Testis (tissue), 3 donors: ENCODE data around the gene LCN15. TPM values are rescaled to one million over a fixed set of nuclear protein-coding genes. Genes with fewer than 3 reads are reported as not detected.
"Not testable (repeated sequence)": the region's sequence is repeated elsewhere in the genome, so short reads cannot be mapped to it uniquely, and the experiment has no call there.

Experiments used
- DNase-seq: peaks from one replicate; pipeline ENCODE4 v3.0.0-alpha.2; 2019
- H3K27ac ChIP-seq, 2 donors: fragments of 200-600 bp; sonication (generic); one replicate each; pipeline ENCODE4 v1.5.1; 2019
- H3K27me3 ChIP-seq: fragments of 200-600 bp; sonication (generic); one replicate; pipeline ENCODE4 v1.5.1; 2019
- H3K36me3 ChIP-seq: fragments of 200-600 bp; sonication (generic); one replicate; pipeline ENCODE4 v1.5.1; 2017; ENCODE audit warnings: low read depth; ENCODE audit errors: missing control alignments
- H3K4me1 ChIP-seq: fragments of 200-600 bp; sonication (generic); one replicate; pipeline ENCODE4 v1.5.1; 2019
- H3K4me3 ChIP-seq, 2 donors: fragments of 200-600 bp; sonication (generic); one replicate each; pipeline ENCODE4 v1.5.1; 2017 to 2019
- H3K9me3 ChIP-seq: fragments of 200-600 bp; sonication (generic); one replicate; pipeline ENCODE4 v1.5.1; 2017
- CTCF ChIP-seq, 3 experiments: fragments of 450-650 bp in 2 of 3; fragments of 200-600 bp in 1 of 3; sonication (generic) in 1 of 3; IDR thresholded peaks; one replicate each; pipeline ENCODE4 v1.5.1; 2016 to 2019; ENCODE audit warnings: antibody characterized with exemption in 3 of 3, mild to moderate bottlenecking in 2 of 3, moderate library complexity in 1 of 3
- POLR2A ChIP-seq: fragments of 450-650 bp; IDR thresholded peaks from one replicate; pipeline ENCODE4 v1.6.1; 2017; ENCODE audit warnings: antibody characterized with exemption, mild to moderate bottlenecking, moderate library complexity
- WGBS, 2 donors: methylation state at CpG; one replicate each; pipeline ENCODE4 v1.1.5; 2018; 5-methylcytosine and 5-hydroxymethylcytosine counted together
- intact Hi-C: fragments of 100-400 bp; cut with DNase I; formaldehyde crosslinking; loops from one replicate; pipeline ENCODE4 v1.15.1; 2023; ENCODE audit warnings: low total_unique reads
- polyA plus RNA-seq: library from polyadenylated mRNA; stranded (reverse); fragments of 350-450 nt; fragmentation: Illumina TruSeq; extraction: RNeasy Lipid Tissue Mini Kit (QIAGEN cat#74804); gene quantifications from one replicate; pipeline ENCODE4 v1.2.3, GENCODE V29; 2014; ENCODE audit warnings: low read depth, low replicate concordance; ENCODE audit not compliant: insufficient read depth
- total RNA-seq, 2 donors: library from RNA; depleted of rRNA; stranded (reverse); fragments of >200 nt; gene quantifications; one replicate each; pipeline ENCODE4 v1.2.3, GENCODE V29; 2016

Gene LCN15
- total and polyA plus RNA-seq, 3 donors from 2014 or later, result 0.41 to 0.68 TPM; not detected in 1

GRCh38 chr9:136760834-136761544 is 3.3 kb downstream of the LCN15 start:
- WGBS, 2 donors, result 54 to 61% methylated on average over 22 of the region's 22 CpGs
- H3K27me3 ChIP-seq, H3K27ac ChIP-seq, H3K4me1 ChIP-seq, intact Hi-C loops, H3K9me3 ChIP-seq, H3K36me3 ChIP-seq, H3K4me3 ChIP-seq: not testable (repeated sequence)
- DNase-seq, result peak; percentile 84
- peak in 2 of 3 experiments; percentile 44 to 54 for TF ChIP-seq CTCF (IDR thresholded peaks at IDR 0.05)

DNA sequence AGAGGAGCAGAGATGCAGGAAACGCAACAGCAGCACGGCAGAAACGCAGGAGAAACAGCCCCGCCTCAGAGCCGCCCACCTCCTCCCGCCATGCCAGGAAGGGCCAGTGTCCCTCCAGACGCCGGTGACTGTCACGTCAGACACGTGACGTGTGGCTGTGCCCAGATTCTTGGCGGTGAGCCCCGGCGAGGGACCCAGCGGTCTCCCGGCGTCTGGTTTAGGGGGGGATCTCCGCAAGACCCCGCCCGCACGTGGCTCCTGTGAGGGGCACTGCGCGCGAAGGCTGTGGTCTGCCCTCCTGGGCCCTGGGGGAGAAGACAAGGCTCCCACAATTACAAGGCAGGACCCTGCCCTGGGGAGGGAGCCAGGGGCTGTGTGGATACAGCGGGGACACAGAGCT is 3.9 kb downstream of the LCN15 start:
- intact Hi-C loops, result no loop called here
- Histone ChIP-seq H3K27ac (no peak overlapping the region), H3K27me3 (no peaks in the 10 kb centered on the region), H3K4me3 (no peak overlapping the region), H3K9me3 (no peaks in the 10 kb centered on the region), H3K4me1 (peaks cover 2% of the 10 kb centered on the region), H3K36me3 (no peaks in the 10 kb centered on the region)
- no peak for DNase-seq
- 75 to 83% methylated on average over 10 to 25 of the region's 25 CpGs for WGBS, 2 donors
- TF ChIP-seq POLR2A (no peak), CTCF (IDR thresholded peaks at IDR 0.05) (no peak)

DNA sequence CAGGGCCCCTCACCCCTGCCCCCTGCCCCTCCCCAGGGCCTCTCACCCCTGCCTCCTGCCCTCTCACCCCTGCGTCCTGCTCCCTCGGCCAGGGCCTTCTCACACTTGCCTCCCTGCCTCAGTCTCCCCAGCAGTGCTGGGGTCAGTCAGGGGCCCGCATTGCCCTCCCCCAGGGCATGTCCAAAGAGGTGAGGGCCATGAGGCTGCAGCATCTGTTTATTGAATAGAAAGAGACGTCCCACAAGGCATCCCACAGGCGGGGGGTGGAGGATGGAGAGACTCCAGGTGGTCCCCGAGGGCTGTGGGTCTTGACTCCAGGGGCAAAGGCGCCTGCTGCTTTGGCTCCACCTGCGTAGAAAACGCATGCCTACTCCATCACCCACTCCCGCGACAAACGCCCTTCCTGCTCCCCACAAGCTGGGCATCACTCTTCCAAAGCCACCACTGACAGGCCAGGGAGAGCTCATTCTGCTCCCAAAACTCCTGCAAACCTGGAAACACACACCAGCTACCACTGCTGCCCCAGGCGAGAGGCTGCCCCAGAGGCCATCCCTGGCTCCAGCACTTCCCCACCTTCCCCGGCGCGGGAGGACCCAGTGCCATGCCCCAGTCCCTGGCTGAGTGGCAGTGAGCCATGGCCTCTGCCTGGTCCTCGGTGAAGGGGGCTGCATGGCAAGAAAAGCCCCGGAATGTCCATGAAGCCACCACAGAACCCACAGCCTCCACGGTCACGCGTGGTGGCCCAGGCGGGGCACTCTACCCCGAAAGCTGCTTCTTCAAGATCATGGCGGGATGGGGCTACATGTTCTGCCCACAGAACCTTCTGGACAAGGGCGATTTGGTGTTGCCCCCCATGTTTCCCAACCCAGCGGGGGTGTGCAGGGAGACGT is 4.6 kb downstream of the LCN15 start:
- TF ChIP-seq CTCF (IDR thresholded peaks at IDR 0.05), result no peak
- TF ChIP-seq POLR2A, result no peak
- no peaks in the 10 kb centered on the region for H3K36me3 ChIP-seq
- H3K4me3 ChIP-seq, result no peak overlapping the region
- no peak overlapping the region for H3K27ac ChIP-seq
- H3K9me3 ChIP-seq, result no peaks in the 10 kb centered on the region
- WGBS, 2 donors, result 93 to 95% methylated on average over 15 to 26 of the region's 27 CpGs
- no peak for DNase-seq
- intact Hi-C loops, result no loop called here
- no peaks in the 10 kb centered on the region for H3K4me1 ChIP-seq
- H3K27me3 ChIP-seq, result no peaks in the 10 kb centered on the region

DNA sequence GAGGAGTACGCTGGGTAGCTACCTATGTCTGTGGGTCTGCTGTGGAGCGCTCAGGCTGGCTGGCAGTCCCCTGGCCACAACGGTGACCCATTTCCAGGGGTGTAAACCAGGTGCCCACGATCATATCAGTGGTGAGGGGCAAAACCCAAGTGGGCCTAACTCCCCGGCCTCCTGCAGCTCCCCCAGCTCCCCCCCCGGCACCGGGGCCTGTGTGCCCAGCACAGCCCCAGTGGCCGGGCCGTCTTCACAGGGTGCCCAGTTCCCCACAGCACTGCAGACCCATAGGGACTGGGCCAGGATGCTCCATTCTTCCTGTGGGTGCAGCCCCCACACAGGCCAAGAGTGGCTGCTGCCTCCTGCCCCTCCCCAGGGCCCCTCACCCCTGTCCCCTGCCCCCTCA is 5.3 kb downstream of the LCN15 start:
- intact Hi-C loops, result no loop called here
- H3K27me3 ChIP-seq, result no peaks in the 10 kb centered on the region
- H3K9me3 ChIP-seq, result no peaks in the 10 kb centered on the region
- no peak overlapping the region for H3K27ac ChIP-seq
- TF ChIP-seq POLR2A (no peak), CTCF (IDR thresholded peaks at IDR 0.05) (no peak)
- WGBS, 2 donors, result 80 to 81% methylated on average over 7 to 9 of the region's 9 CpGs
- H3K4me3 ChIP-seq, result no peak overlapping the region
- H3K4me1 ChIP-seq, result no peaks in the 10 kb centered on the region
- H3K36me3 ChIP-seq, result no peaks in the 10 kb centered on the region
- no peak for DNase-seq
